GM12878 (cell line): Measurements from ENCODE around the gene LRRC74B. TPM values are rescaled to one million over a fixed set of nuclear protein-coding genes. Genes with fewer than 3 reads are reported as not detected.

ENCODE experiments used
- ATAC-seq: fragments of 200-7000 bp; cut with Tn5 transposase; 3 replicates; pipeline ENCODE4 v1.9.1; 2020; ENCODE audit warnings: mild to moderate bottlenecking, moderate library complexity
- BruUV-seq: library from RNA; stranded (reverse); fragments of 400-500 nt; replicated peaks from 2 replicates; lab custom pipeline; 2021; lab: Mats Ljungman, UMichigan
- CTCF ChIA-PET: fragments of 300-600 bp; sonication (Branson Sonifier 250); formaldehyde crosslinking; extraction: SDS; loops from one replicate; lab custom pipeline; 2021; ENCODE audit warnings: inconsistent platforms; lab: Yijun Ruan, JAX
- POLR2A ChIA-PET: fragments of 350-600 bp; formaldehyde crosslinking; extraction: SDS; loops from one replicate; lab custom pipeline; 2021; ENCODE audit warnings: inconsistent platforms; lab: Charles Lee
- RAD21 ChIA-PET: fragments of 300-600 bp; sonication (Branson Sonifier 250); formaldehyde crosslinking; loops from one replicate; lab custom pipeline; 2023; ENCODE audit warnings: antibody characterized with exemption; ENCODE audit not compliant: unreplicated experiment; lab: Charles Lee
- SMC1A ChIA-PET: fragments of 300-600 bp; sonication (Branson Sonifier 250); formaldehyde crosslinking; loops from one replicate; lab custom pipeline; 2023; ENCODE audit not compliant: unreplicated experiment, uncharacterized antibody; lab: Charles Lee
- DNase-seq: peaks from one replicate; pipeline ENCODE4 v3.0.0-alpha.2; 2011; ENCODE audit warnings: low read depth, low spot score
- FAIRE-seq: peaks from 3 replicates; lab custom pipeline; 2011; peaks lifted over from hg19 to GRCh38; lab: Jason Lieb, UNC
- H2AFZ ChIP-seq: 2 replicates; pipeline ENCODE4 v1.6.0; 2011; ENCODE audit warnings: low read depth, low read length, control low read depth; ENCODE audit not compliant: control insufficient read depth
- H3K27ac ChIP-seq: 2 replicates; pipeline ENCODE4 v1.5.1; 2011; ENCODE audit warnings: control low read depth; ENCODE audit not compliant: control insufficient read depth, insufficient read depth
- H3K27me3 ChIP-seq, 2 experiments: replicated peaks in 1 of 2; 2 replicates each; pipeline versions ENCODE4 v1.6.0 to v1.6.1; 2011; ENCODE audit warnings: low read length in 1 of 2; ENCODE audit not compliant: control insufficient read depth in 2 of 2, insufficient read depth in 2 of 2
- H3K36me3 ChIP-seq, 2 experiments: 2 replicates each; pipeline ENCODE4 v1.5.1; 2011; ENCODE audit warnings: low read length in 1 of 2; ENCODE audit not compliant: control insufficient read depth in 2 of 2, insufficient read depth in 2 of 2
- H3K4me1 ChIP-seq: 2 replicates; pipeline ENCODE4 v1.6.1; 2011; ENCODE audit warnings: mild to moderate bottlenecking, low read length, moderate library complexity, mixed read lengths; ENCODE audit not compliant: control insufficient read depth, insufficient read depth
- H3K4me2 ChIP-seq: 2 replicates; pipeline ENCODE4 v1.6.0; 2011; ENCODE audit warnings: control low read depth; ENCODE audit not compliant: control insufficient read depth, insufficient read depth
- H3K4me3 ChIP-seq: fragments of 200-600 bp; sonication (generic); 2 replicates; pipeline ENCODE4 v1.5.1; 2016
- H3K79me2 ChIP-seq: 2 replicates; pipeline ENCODE4 v1.6.0; 2011; ENCODE audit warnings: low read length; ENCODE audit not compliant: control insufficient read depth, insufficient read depth
- H3K9ac ChIP-seq: 2 replicates; pipeline ENCODE4 v1.8.0; 2011; ENCODE audit warnings: low read length, control low read depth, mixed read lengths; ENCODE audit not compliant: control insufficient read depth, insufficient read depth
- H3K9me3 ChIP-seq: replicated peaks from 3 replicates; pipeline ENCODE4 v1.5.1; 2011; ENCODE audit warnings: mild to moderate bottlenecking, low read length; ENCODE audit not compliant: control insufficient read depth, insufficient read depth
- H4K20me1 ChIP-seq: 2 replicates; pipeline ENCODE4 v1.6.0; 2011; ENCODE audit not compliant: control insufficient read depth, insufficient read depth
- ATF7 ChIP-seq: fragments of 450-650 bp; IDR thresholded peaks from 2 replicates; pipeline ENCODE4 v1.6.1; 2016; ENCODE audit warnings: low read depth, mild to moderate bottlenecking
- BHLHE40 ChIP-seq, 2 experiments: fragments of 450-650 bp in 1 of 2; IDR thresholded peaks; 2 replicates each; pipeline ENCODE4 v1.6.1; 2011 to 2017; ENCODE audit warnings: low read depth in 2 of 2, borderline replicate concordance in 1 of 2, improper control_type of control experiment in 1 of 2, low read length in 1 of 2, mild to moderate bottlenecking in 1 of 2
- CBX3 ChIP-seq: fragments of 200-600 bp; sonication (generic); IDR thresholded peaks from 2 replicates; pipeline ENCODE4 v1.6.1; 2016; ENCODE audit warnings: low read depth, borderline replicate concordance
- CHD2 ChIP-seq: IDR thresholded peaks from 2 replicates; pipeline ENCODE4 v1.6.1; 2011; ENCODE audit warnings: low read depth, low read length, improper control_type of control experiment, borderline replicate concordance
- ETV6 ChIP-seq, 2 experiments: fragments of 450-650 bp in 1 of 2; IDR thresholded peaks in 1 of 2; conservative IDR thresholded peaks in 1 of 2; 2 replicates each; pipeline ENCODE4 v1.6.1; 2014; ENCODE audit warnings: antibody characterized with exemption in 1 of 2, borderline replicate concordance in 1 of 2, low read depth in 1 of 2, mild to moderate bottlenecking in 1 of 2, moderate library complexity in 1 of 2
- IKZF2 ChIP-seq, 2 experiments: fragments of 450-650 bp; IDR thresholded peaks; 2 replicates each; pipeline ENCODE4 v1.6.1; 2017; ENCODE audit warnings: mild to moderate bottlenecking in 2 of 2, moderate library complexity in 2 of 2
- IRF4 ChIP-seq: IDR thresholded peaks from 2 replicates; pipeline ENCODE4 v1.6.1; 2011; ENCODE audit warnings: low read depth, low read length
- JUND ChIP-seq: IDR thresholded peaks from 2 replicates; pipeline ENCODE4 v1.6.1; 2012; ENCODE audit warnings: low read depth, mild to moderate bottlenecking, low read length, improper control_type of control experiment, moderate library complexity
- MEF2B ChIP-seq: fragments of 450-650 bp; IDR thresholded peaks from 2 replicates; pipeline ENCODE4 v1.6.1; 2018; ENCODE audit warnings: mild to moderate bottlenecking, moderate library complexity; ENCODE audit not compliant: partially characterized antibody, poor library complexity, severe bottlenecking
- MYB ChIP-seq: fragments of 150-350 bp; IDR thresholded peaks from 2 replicates; pipeline ENCODE4 v1.6.1; 2014; ENCODE audit warnings: mild to moderate bottlenecking, low read depth, low read length, borderline replicate concordance
- NR2C1 ChIP-seq: fragments of 450-650 bp; IDR thresholded peaks from 2 replicates; pipeline ENCODE4 v1.6.1; 2017; ENCODE audit warnings: antibody characterized with exemption, mild to moderate bottlenecking, moderate library complexity
- RAD21 ChIP-seq: IDR thresholded peaks from 2 replicates; pipeline ENCODE4 v1.6.1; 2011; ENCODE audit warnings: mild to moderate bottlenecking, low read depth, low read length, moderate library complexity; ENCODE audit not compliant: insufficient read depth
- RB1 ChIP-seq: fragments of 450-650 bp; formaldehyde crosslinking; IDR thresholded peaks from 2 replicates; pipeline ENCODE4 v1.6.1; 2017; ENCODE audit warnings: mild to moderate bottlenecking, borderline replicate concordance
- RUNX3 ChIP-seq: IDR thresholded peaks from 2 replicates; pipeline ENCODE4 v1.6.1; 2012; ENCODE audit warnings: low read length, inconsistent platforms
- SMAD1 ChIP-seq: fragments of 450-650 bp; IDR thresholded peaks from 2 replicates; pipeline ENCODE4 v1.6.1; 2018; ENCODE audit warnings: mild to moderate bottlenecking, low read depth; ENCODE audit not compliant: partially characterized antibody
- SMC3 ChIP-seq: IDR thresholded peaks from 2 replicates; pipeline ENCODE4 v1.6.1; 2011; ENCODE audit warnings: low read length, improper control_type of control experiment, borderline replicate concordance
- TARDBP ChIP-seq: IDR thresholded peaks from 2 replicates; pipeline ENCODE4 v1.6.1; 2016; ENCODE audit warnings: borderline replicate concordance
- TCF12 ChIP-seq: IDR thresholded peaks from 2 replicates; pipeline ENCODE4 v1.6.1; 2011; ENCODE audit warnings: low read depth, mild to moderate bottlenecking, low read length
- YBX1 ChIP-seq: fragments of 450-650 bp; IDR thresholded peaks from 2 replicates; pipeline ENCODE4 v1.6.1; 2016; ENCODE audit warnings: antibody characterized with exemption
- WGBS: methylation state at CpG from one replicate; pipeline ENCODE4 v1.1.6; 2016; ENCODE audit warnings: low lambda C conversion rate; ENCODE audit not compliant: insufficient replicate concordance, insufficient coverage; ENCODE audit errors: missing lambda C conversion rate; 5-methylcytosine and 5-hydroxymethylcytosine counted together
- in situ Hi-C: fragments of 300-500 bp; cut with MboI; formaldehyde crosslinking; loops from 9 replicates; pipeline ENCODE4 v1.14.3; 2018; ENCODE audit warnings: mixed read lengths
- intact Hi-C: fragments of 100-400 bp; cut with micrococcal nuclease; formaldehyde crosslinking; loops from one replicate; pipeline ENCODE4 v1.14.2; 2022; ENCODE audit not compliant: unreplicated experiment
- polyA plus RNA-seq, 11 experiments: library from polyadenylated mRNA; depleted of rRNA in 4 of 11; unstranded in 6 of 11; stranded (reverse) in 5 of 11; fragments of >200 nt; fragmentation: Nextera tagmentation in 4 of 11; fragmentation: Illumina TruSeq in 1 of 11; extraction: Ambion mirVana in 4 of 11; extraction: Trizol in 1 of 11; gene quantifications; 1 replicate in 1 of 11; 2 replicates in 10 of 11; pipeline versions ENCODE4 v1.2.1 to v1.2.3, GENCODE V29; 2011 to 2016; ENCODE audit warnings: inconsistent platforms in 2 of 11, missing spikeins in 2 of 11, low read depth in 1 of 11
- total RNA-seq, 4 experiments: library from RNA; depleted of rRNA in 3 of 4; stranded (reverse); fragments of >200 nt in 3 of 4; fragmentation: Illumina TruSeq in 1 of 4; extraction: Trizol in 1 of 4; gene quantifications; 2 replicates each; pipeline versions ENCODE4 v1.2.1 to v1.2.3, GENCODE V29; 2013 to 2021
- TF ChIP-seq, protein P1 (sequence below): IDR thresholded peaks from 2 replicates; pipeline ENCODE4 v1.6.1; 2012; ENCODE audit warnings: low read depth, low read length, improper control_type of control experiment
- TF ChIP-seq, protein P2 (sequence below), 3 experiments: IDR thresholded peaks in 2 of 3; conservative IDR thresholded peaks in 1 of 3; 2 replicates each; pipeline ENCODE4 v1.5.1; 2011; ENCODE audit warnings: low read depth in 3 of 3, low read length in 3 of 3, mild to moderate bottlenecking in 3 of 3, control low read depth in 2 of 3, moderate library complexity in 2 of 3, inconsistent platforms in 1 of 3, mixed read lengths in 1 of 3; ENCODE audit not compliant: control insufficient read depth in 2 of 3, insufficient read depth in 1 of 3; ENCODE audit errors: extremely low read depth in 1 of 3
- TF ChIP-seq, protein P3 (sequence below): fragments of 450-650 bp; IDR thresholded peaks from 2 replicates; pipeline ENCODE4 v1.6.1; 2017; ENCODE audit warnings: borderline replicate concordance

Gene LRRC74B
- total and polyA plus RNA-seq, 10 of the 15 experiments (the other 5 are each of a cell fraction or from before 2014, with no cell fraction given) = not detected

DNA sequence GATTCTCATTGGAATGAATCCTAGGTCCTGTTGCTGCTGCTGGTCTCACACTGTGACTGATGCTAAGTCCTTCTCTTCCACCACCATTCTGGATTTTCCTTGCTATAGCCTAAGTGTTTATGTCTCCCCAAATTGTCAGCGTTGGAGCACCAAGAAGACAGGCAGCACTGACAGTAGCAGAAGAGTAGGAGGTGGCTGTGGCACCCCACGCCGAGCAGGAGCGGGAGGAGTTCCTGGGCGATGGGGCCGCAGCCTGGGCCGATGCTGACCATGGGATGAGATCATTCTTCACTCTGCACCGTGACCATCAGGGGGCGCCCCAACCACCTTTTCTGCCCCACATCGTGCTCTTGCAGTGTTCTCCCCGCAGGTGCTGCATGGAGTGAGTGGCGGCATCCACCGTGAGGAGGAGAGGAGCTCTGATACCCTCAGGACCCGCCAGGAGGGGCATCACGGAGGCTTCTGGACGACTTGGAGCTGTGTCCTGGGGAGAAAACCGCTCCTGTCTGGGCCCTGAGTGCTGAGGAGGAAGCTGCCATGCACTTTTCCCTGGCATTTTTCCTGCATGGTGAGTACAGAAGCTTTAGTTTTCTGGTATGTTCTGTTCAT, 57.0 kb downstream of the LRRC74B start:
- peak; percentile 61 for FAIRE-seq
- Histone ChIP-seq H2AFZ (no peak overlapping the region), H3K4me1 (no peaks in the 10 kb centered on the region), H3K9ac (no peak overlapping the region), H3K4me3 (no peak overlapping the region), H3K9me3 (no peaks in the 10 kb centered on the region), H4K20me1 (no peaks in the 10 kb centered on the region), H3K27me3 (no peaks in the 10 kb centered on the region), H3K79me2 (no peaks in the 10 kb centered on the region), H3K36me3 (no peaks in the 10 kb centered on the region), H3K27ac (no peak overlapping the region), H3K4me2 (no peak overlapping the region)
- SMC1A ChIA-PET = no interaction called here
- POLR2A ChIA-PET = no interaction called here
- no TSS peak for BruUV-seq
- DNase-seq = no peak
- CTCF ChIA-PET = interaction anchor here (0.6 to 1.6 kb wide), 5 partner anchors 13 to 1307 kb away, joined by 3 to 7 read pairs (median 3); no protein-coding TSS in a partner anchor
- peak; percentile 100 for ATAC-seq
- TF ChIP-seq NR2C1 (no peak), IKZF2 (IDR thresholded peaks at IDR 0.05) (no peak), JUND (peak; percentile 33; the same call in 1 of the 2 replicates), CHD2 (no peak), CBX3 (no peak), MYB (no peak), MEF2B (no peak), SMC3 (peak; percentile 53; the same call in 1 of the 2 replicates), TCF12 (0 out of 2 replicates have a peak, but pooled peaks have one; percentile 39), TARDBP (no peak), RAD21 (peak; percentile 55), IRF4 (no peak), RUNX3 (peak; percentile 21; the same call in 1 of the 2 replicates), ATF7 (peak; percentile 79), YBX1 (no peak), RB1 (no peak), BHLHE40 (IDR thresholded peaks at IDR 0.05; ENCODE audit: borderline replicate concordance in 1 of 2, low read depth in 2 of 2, low read length in 1 of 2) (peak in 1 of 2 experiments; percentile 15; a peak in 1 of 4 replicates), SMAD1 (no peak), ETV6 (conservative IDR thresholded peaks at IDR 0.05 in 1 of 2, IDR thresholded peaks at IDR 0.05 in 1 of 2; ENCODE audit: borderline replicate concordance in 1 of 2, low read depth in 1 of 2) (no peak)
- TF ChIP-seq, protein P1, sequence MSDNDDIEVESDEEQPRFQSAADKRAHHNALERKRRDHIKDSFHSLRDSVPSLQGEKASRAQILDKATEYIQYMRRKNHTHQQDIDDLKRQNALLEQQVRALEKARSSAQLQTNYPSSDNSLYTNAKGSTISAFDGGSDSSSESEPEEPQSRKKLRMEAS = no peak
- TF ChIP-seq, protein P2, sequence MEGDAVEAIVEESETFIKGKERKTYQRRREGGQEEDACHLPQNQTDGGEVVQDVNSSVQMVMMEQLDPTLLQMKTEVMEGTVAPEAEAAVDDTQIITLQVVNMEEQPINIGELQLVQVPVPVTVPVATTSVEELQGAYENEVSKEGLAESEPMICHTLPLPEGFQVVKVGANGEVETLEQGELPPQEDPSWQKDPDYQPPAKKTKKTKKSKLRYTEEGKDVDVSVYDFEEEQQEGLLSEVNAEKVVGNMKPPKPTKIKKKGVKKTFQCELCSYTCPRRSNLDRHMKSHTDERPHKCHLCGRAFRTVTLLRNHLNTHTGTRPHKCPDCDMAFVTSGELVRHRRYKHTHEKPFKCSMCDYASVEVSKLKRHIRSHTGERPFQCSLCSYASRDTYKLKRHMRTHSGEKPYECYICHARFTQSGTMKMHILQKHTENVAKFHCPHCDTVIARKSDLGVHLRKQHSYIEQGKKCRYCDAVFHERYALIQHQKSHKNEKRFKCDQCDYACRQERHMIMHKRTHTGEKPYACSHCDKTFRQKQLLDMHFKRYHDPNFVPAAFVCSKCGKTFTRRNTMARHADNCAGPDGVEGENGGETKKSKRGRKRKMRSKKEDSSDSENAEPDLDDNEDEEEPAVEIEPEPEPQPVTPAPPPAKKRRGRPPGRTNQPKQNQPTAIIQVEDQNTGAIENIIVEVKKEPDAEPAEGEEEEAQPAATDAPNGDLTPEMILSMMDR (IDR thresholded peaks at IDR 0.05 in 2 of 3, conservative IDR thresholded peaks at IDR 0.05 in 1 of 3; ENCODE audit: control insufficient read depth in 2 of 3, extremely low read depth in 1 of 3, insufficient read depth in 1 of 3, low read depth in 3 of 3, low read length in 3 of 3) = peak; percentile 78 to 83 (median 82)
- TF ChIP-seq, protein P3, sequence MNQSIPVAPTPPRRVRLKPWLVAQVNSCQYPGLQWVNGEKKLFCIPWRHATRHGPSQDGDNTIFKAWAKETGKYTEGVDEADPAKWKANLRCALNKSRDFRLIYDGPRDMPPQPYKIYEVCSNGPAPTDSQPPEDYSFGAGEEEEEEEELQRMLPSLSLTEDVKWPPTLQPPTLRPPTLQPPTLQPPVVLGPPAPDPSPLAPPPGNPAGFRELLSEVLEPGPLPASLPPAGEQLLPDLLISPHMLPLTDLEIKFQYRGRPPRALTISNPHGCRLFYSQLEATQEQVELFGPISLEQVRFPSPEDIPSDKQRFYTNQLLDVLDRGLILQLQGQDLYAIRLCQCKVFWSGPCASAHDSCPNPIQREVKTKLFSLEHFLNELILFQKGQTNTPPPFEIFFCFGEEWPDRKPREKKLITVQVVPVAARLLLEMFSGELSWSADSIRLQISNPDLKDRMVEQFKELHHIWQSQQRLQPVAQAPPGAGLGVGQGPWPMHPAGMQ = no peak
- in situ Hi-C loops (no loop called here), intact Hi-C loops (no loop called here)
- RAD21 ChIA-PET = interaction anchor here (0.7 kb wide), 1 partner anchor 82 kb away, joined by 3 read pairs; no protein-coding TSS in a partner anchor
- WGBS = 3% methylated on average over 17 of the region's 17 CpGs
